Adipose tissue (tissue), 3 donors: ENCODE measurements around the gene IGLL1. TPM values are rescaled to one million over a fixed set of nuclear protein-coding genes. Genes with fewer than 3 reads are reported as not detected.
"Not testable (repeated sequence)": the region's sequence is repeated elsewhere in the genome, so short reads cannot be mapped to it uniquely, and the experiment has no call there.

ENCODE experiments used
- H3K27ac ChIP-seq: one replicate; pipeline ENCODE4 v1.5.1; 2013; ENCODE audit warnings: low read depth, low read length
- WGBS, 3 donors: extraction: QIAGEN DNeasy Blood & Tissue Kit; methylation state at CpG; one replicate each; pipeline ENCODE4 v1.1.7; 2013; 5-methylcytosine and 5-hydroxymethylcytosine counted together
- polyA plus RNA-seq, 3 donors: library from polyadenylated mRNA; stranded (reverse); fragments of 200-250 nt; gene quantifications; one replicate each; pipeline ENCODE4 v1.2.3, GENCODE V29; 2013
- donor health status: healthy with polysubstance abuse.
- donor health status: Bipolar disorder and iron deficiency.
- donor health status: healthy.

IGLL1 gene
- polyA plus RNA-seq, 3 donors: not detected

- 51 to 70% (median 56%) methylated on average over 5 of the region's 5 CpGs for WGBS, 3 donors
- H3K27ac ChIP-seq: not testable (repeated sequence)
These were observed 44.1 kb downstream of the IGLL1 start for GRCh38 chr22:23535790-23536661.

GRCh38 chr22:23534851-23535717, 45.0 kb downstream of the IGLL1 start:
- H3K27ac ChIP-seq: no peak overlapping the region
- 88 to 93% (median 91%) methylated on average over 28 to 29 of the region's 29 CpGs for WGBS, 3 donors

GRCh38 chr22:23534201-23534850, 45.8 kb downstream of the IGLL1 start:
- WGBS, 3 donors: 76 to 86% (median 84%) methylated on average over 10 of the region's 10 CpGs
- H3K27ac ChIP-seq: no peak overlapping the region

GRCh38 chr22:23533771-23534191, 46.3 kb downstream of the IGLL1 start:
- no peak overlapping the region for H3K27ac ChIP-seq
- 43 to 71% (median 50%) methylated on average over 7 to 8 of the region's 8 CpGs for WGBS, 3 donors

- H3K27ac ChIP-seq: no peak overlapping the region
- 41 to 62% (median 44%) methylated on average over 9 of the region's 9 CpGs for WGBS, 3 donors
These were observed 46.7 kb downstream of the IGLL1 start for GRCh38 chr22:23533328-23533762.

GRCh38 chr22:23532731-23533130, 47.4 kb downstream of the IGLL1 start:
- WGBS, 3 donors: 64 to 87% (median 79%) methylated on average over 5 of the region's 5 CpGs
- no peak overlapping the region for H3K27ac ChIP-seq

GRCh38 chr22:23531966-23532705, 48.0 kb downstream of the IGLL1 start:
- no peak overlapping the region for H3K27ac ChIP-seq
- 68 to 83% (median 83%) methylated on average over 12 to 13 of the region's 13 CpGs for whole genome bisulfite sequencing, 3 donors

GRCh38 chr22:23531283-23531956, 48.7 kb downstream of the IGLL1 start:
- 88 to 92% (median 91%) methylated on average over 24 of the region's 24 CpGs for WGBS, 3 donors
- H3K27ac ChIP-seq: no peak overlapping the region

- 89 to 98% (median 98%) methylated on average over 7 of the region's 7 CpGs for WGBS, 3 donors
- H3K27ac ChIP-seq: no peak overlapping the region
These were observed 49.3 kb downstream of the IGLL1 start for GRCh38 chr22:23530766-23531282.

GRCh38 chr22:23530106-23530505, 50.0 kb downstream of the IGLL1 start:
- WGBS, 3 donors: 66 to 87% (median 76%) methylated on average over 2 of the region's 2 CpGs
- no peak overlapping the region for H3K27ac ChIP-seq

GRCh38 chr22:23529166-23530103, 50.7 kb downstream of the IGLL1 start:
- H3K27ac ChIP-seq: no peak overlapping the region
- 62 to 69% (median 68%) methylated on average over 12 of the region's 12 CpGs for WGBS, 3 donors

- 74 to 82% (median 78%) methylated on average over 19 of the region's 19 CpGs for WGBS, 3 donors
- H3K27ac ChIP-seq: no peak overlapping the region
These were observed 51.9 kb downstream of the IGLL1 start for GRCh38 chr22:23527971-23528740.

- no peak overlapping the region for H3K27ac ChIP-seq
These were observed 53.3 kb downstream of the IGLL1 start for GRCh38 chr22:23526596-23527316.

GRCh38 chr22:23525510-23525909, 54.6 kb downstream of the IGLL1 start:
- no peak overlapping the region for H3K27ac ChIP-seq
- WGBS, 3 donors: 84 to 88% (median 87%) methylated on average over 11 of the region's 11 CpGs

More at GRCh38 chr22:23526596-23527316, 53.3 kb downstream of the IGLL1 start:
- WGBS, 3 donors: 81 to 93% (median 85%) methylated on average over 17 of the region's 17 CpGs

- 97 to 98% (median 97%) methylated on average over 6 of the region's 6 CpGs for WGBS, 3 donors
- H3K27ac ChIP-seq: no peak overlapping the region
These were observed 55.9 kb downstream of the IGLL1 start for GRCh38 chr22:23524226-23524625.
